Ovary (tissue), 1 donor: ENCODE measurements around the gene ASAP2.

Experiments used
- EP300 ChIP-seq: sonication (generic); formaldehyde crosslinking; IDR thresholded peaks from one replicate; pipeline ENCODE4 v1.6.1; 2017; ENCODE audit warnings: antibody characterized with exemption
- POLR2A ChIP-seq: fragments of 450-650 bp; IDR thresholded peaks from one replicate; pipeline ENCODE4 v1.6.1; 2017; ENCODE audit warnings: antibody characterized with exemption, mild to moderate bottlenecking, moderate library complexity

DNA sequence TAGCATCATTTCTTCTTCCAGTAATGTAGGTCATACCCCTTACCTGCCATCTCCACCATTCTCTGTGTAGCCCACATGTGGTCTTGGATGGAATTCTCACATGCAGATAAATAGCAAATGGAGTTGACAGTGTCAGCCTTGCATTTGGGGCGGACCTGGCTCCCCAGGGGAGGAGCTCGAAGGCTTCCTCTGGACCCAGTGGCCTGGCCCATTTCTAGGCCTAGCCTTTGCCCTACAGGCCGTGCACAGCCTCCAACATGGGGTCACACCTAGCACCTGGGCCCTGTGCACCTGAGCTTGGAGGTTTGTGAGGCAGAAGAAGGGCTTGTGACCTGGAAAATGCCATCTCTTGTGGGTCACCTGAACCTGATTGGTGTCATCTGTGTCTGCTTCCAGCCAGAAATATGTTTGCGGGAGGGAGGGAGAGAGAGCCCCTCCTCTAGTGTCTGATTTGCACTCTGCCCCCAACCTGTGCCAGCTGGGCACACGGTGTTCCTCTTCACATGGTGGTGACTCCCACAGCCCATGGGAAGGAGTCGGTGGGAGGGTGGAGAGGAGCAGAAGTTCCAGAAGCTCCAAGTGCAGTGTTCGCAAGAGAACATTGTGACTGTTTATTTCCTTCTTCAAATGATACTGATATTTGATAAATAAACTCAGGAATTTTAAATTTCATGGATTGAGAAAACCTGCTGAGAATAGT lies 183.7 kb downstream of the ASAP2 start:
- TF ChIP-seq EP300 (no peak), POLR2A (no peak)
